ENCODE measurements around the gene TMEM178B.

DNA sequence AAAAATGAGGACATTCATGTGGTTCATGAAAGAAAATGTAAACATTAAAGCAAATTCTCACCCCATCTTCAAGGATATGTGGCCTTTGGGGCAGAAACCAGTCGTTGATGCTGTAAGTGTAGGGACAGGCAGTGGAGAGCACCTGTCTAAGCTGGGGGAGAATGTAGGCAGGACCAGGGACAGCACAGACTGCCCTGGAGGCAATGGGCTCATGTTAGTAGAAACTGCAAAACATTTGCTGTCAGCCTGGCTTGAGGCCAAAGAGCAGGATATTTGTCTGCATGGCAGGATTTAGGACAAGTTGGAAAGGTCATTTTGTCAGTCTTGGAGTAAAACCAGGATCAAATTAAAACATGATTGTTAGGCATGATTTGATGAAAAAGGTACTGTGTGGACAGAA lies 265.7 kb downstream of the TMEM178B start:
- TF ChIP-seq CEBPB (IDR thresholded peaks at IDR 0.05; ENCODE audit: low read depth, low read length) = no peak
- TF ChIP-seq, protein P1, sequence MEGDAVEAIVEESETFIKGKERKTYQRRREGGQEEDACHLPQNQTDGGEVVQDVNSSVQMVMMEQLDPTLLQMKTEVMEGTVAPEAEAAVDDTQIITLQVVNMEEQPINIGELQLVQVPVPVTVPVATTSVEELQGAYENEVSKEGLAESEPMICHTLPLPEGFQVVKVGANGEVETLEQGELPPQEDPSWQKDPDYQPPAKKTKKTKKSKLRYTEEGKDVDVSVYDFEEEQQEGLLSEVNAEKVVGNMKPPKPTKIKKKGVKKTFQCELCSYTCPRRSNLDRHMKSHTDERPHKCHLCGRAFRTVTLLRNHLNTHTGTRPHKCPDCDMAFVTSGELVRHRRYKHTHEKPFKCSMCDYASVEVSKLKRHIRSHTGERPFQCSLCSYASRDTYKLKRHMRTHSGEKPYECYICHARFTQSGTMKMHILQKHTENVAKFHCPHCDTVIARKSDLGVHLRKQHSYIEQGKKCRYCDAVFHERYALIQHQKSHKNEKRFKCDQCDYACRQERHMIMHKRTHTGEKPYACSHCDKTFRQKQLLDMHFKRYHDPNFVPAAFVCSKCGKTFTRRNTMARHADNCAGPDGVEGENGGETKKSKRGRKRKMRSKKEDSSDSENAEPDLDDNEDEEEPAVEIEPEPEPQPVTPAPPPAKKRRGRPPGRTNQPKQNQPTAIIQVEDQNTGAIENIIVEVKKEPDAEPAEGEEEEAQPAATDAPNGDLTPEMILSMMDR (conservative IDR thresholded peaks at IDR 0.05; ENCODE audit: low read depth, low read length) = no peak

Data from IMR-90 (cell line).